HG03571 (cell line): ENCODE results near the gene UBA1.

Source experiments
- ATAC-seq: cut with Tn5 transposase; IDR thresholded peaks from one replicate; pipeline ENCODE4 v1.9.1; 2021; ENCODE audit not compliant: unreplicated experiment

Gene UBA1

DNA sequence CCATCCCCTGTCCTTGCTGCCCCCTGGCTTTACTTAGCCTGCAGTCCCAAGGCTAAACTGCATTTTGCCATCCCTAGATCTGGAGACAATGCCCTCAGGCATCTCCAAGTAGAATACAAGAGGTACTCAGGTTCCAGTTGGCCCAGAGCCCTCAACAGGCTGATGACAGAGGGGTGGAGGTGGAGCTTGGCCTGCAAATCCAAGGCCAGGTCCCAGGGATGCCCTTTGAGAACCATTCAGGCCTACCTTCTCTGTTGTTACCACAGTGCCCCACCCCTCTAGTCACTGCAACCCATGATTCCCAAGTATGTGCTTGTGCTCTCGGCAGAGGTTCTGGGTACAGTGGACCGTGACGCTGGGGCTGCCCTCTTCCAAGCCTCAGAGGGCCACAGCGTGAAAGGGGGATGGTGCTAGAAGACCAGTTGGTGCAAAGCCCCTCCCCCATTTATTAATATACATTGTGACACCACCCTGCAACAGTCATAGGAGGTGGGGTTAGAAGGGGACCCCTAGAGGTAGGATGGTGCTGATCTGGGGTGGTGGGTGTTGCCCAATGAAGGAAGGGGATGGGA is 6.4 kb upstream of the UBA1 start:
- ATAC-seq = no peak

DNA sequence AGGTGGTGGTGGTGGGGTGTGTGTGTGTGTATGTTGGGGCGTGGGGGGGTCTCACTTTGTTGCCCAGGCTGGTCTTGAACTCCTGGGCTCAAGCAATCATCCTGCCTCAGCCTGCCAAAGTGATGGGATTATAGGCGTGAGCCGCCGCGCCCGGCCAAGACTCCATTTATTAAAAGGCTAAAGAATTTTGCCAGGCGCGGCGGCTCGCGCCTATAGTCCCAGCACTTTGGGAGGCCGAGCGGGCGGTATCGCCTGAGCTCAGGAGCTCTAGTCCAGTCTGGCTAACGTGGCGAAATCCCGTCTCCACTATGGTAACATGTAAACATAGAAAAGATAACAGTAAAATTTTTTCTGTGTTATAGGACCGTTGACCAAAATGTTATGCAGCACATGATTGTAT is 3.7 kb upstream of the UBA1 start:
- no peak for ATAC-seq

DNA sequence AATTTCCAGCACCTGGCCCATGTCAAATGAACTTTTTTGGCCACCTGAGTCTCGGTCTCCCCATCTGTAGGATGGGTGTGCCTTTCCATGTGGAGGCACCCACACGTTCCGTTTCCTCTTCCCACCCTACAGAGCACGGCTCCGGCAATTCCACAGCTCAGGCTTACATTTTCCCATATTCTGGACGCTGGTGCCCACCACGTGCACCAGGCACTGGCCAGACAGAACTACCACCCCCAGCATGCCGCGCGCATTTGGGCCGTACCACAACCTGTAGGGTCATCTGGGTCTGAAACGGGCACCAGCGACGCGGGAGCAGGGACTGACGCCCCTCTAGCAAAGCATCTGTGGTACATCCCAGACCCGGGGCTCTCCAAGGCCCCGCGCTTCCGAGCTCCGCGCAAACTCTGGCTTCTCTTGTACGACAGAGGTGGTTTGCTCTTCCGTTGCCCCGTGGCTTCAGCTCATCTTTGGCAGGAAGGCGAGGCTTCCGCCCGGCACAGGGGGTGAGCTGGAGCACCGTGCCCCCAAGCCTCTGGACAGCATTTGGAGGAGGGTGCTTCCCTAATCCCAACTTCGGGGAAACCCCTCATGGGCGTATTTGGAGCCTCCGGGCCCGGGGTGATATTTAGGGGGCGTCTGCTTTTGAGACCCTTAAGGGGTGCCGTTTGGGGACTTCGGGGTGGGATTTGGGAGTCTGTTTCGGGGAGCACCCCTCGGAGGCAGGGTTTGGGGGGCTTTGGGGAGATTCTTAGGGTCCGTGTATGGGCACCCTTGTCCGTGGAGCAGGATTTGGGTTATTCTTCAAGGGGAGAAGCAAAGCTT is 3.0 kb upstream of the UBA1 start:
- ATAC-seq = peak; percentile 50

DNA sequence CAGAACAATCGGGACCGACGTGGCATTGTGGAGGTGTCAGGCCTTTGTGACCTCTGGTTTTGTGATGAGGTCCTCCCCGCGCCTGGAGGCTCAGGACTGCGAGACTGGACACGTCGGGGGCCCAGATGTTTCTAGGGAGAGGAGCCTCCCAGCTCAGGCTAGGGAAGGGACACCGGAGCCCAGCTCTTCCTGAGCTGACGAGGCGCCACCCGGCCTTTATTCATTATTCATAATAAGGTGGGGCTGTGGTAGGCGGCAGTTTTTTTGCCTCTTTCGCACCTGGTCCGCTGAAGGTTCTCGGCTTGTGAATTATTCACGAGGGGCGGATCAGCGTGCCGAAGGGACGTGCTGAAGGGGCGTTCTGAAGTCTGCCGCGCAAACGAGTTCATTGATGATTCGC is 2.3 kb upstream of the UBA1 start:
- ATAC-seq = no peak

DNA sequence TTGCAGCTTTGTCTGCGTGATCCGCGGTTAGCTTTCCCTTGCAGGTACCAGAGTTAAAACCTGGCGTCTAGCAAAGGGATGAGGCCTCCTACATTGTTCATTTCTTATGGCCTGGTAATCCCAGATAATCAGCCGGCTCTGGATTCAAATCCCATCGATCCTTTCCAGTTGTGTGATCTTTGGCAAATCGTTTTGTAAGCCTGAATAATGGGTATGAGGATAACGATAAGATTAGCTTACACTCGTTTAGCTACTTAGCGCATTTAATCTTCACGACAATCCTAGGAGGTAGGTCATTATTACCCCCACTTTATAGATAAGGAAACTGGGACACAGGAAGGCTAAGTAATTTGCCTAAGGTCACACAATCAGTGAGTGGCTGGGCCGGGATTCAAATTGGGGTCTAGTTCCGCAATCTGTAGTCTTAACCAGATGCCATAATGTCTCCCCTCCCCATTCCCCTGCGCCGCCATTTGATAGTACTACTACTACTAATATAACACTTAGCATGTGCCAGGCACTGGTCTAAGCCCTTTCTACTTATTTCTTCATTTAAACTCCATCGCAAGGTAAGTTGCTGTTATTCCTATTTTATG is 1.7 kb upstream of the UBA1 start:
- ATAC-seq = no peak

DNA sequence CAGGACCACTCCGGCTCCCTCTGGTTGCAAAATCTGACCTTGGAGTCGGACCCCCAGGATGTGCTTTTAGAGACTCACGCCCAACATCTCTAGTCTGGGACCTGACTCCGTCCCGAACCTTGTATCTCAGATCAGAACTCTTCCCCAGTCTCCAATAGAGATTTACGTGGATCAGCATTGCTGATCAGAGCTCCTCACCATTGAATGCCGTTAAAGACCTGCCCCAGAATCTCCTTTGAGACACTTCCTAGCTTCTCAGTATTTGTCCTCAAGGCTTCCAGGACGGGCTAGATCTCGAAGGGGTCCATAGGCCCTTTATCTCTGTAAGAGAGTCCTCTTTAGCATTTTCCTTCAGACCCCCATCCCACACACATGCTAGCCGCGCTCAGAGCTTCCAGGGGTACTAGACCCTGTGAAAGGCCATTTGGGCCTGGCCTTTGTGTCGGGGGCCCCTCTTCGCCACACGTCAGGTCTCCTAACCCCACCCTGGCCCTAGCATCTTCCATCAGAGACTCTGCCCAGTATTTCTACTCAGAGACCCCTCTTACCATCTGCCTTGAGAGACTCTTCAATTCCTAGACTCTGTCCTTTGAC is 662 bp downstream of the UBA1 start:
- ATAC-seq = no peak

DNA sequence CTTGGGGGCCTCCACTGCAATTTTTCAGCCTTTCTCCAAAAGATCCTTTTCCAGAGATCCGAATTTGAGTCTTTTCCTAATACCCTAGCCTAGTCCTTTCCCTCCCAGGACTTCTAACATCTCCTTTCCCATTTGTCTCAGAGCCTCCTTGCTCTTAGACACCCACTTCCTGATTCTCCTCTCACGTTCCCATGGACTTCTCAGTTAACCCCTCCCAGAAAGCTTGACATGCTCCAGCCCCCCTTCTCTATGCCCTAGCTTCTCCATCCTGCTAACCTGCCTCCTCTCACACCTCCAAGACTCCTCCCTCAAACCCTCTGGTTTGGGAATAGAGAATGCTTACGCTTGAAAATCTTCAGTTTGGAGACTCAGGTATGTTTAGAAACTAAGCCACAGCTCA is 2.5 kb downstream of the UBA1 start:
- no peak for ATAC-seq

DNA sequence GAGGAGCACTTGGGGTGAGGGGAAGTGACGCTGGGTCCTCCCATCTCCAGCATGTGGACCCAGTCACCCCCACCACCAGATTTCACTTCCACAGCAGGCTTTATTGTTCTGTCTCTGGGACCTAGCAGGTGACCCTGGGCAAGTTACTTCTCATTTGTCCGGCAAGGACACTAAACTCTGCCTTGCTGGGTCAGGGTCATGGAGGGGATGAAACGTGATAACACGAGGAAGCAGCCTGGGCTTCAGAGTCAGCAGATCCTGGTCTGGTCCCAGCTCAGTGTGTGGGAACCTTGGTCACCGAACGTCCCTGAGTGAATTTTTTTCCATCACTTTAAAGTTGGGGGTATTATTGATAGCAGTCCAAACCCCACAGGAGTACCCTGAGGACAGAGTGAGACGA is 3.9 kb downstream of the UBA1 start:
- no peak for ATAC-seq

DNA sequence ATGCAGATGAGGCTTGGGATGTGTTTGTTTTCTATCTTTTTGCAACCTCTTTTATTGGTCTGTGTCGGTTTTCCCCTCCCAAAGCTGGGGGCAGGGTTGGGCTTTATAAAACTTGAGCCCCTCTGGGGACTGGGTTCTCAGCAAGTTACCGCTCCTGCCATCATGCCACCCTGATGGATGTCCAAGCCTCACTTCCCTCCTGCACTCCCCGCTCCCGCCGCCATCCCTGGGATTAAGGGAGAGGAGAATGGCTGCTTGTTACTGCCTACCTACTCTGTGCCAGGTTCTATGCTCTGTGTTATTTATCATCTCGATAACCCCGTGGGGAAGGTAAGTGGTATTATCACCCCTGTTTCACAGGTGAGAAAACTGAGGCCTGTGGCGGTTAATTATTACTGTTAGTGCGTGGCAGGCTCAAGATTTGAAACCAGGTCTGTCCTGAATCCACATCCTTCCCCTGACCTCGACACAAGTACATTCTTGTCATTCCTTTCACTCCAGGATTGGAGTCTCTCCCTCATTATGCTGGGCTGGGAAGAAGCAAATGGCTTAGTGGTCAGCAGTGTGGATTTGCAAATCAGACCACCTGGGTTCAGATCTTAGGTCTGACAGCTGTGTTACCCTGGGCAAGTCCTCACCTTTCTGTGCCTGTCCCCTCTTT is 4.5 kb downstream of the UBA1 start:
- ATAC-seq = no peak

DNA sequence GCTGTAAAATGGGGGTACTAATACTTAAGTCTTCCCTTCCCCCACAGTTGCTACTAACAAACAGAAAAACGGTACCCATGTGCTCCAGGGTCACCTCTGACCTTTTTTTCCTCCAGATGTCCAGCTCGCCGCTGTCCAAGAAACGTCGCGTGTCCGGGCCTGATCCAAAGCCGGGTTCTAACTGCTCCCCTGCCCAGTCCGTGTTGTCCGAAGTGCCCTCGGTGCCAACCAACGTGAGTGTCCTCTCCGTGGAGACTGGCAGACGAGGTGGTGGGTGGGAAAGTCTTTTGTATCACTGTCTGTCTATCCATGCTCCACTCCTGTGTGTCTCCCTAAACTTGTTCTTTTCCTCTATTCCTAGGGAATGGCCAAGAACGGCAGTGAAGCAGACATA is 5.1 kb downstream of the UBA1 start:
- ATAC-seq = no peak

DNA sequence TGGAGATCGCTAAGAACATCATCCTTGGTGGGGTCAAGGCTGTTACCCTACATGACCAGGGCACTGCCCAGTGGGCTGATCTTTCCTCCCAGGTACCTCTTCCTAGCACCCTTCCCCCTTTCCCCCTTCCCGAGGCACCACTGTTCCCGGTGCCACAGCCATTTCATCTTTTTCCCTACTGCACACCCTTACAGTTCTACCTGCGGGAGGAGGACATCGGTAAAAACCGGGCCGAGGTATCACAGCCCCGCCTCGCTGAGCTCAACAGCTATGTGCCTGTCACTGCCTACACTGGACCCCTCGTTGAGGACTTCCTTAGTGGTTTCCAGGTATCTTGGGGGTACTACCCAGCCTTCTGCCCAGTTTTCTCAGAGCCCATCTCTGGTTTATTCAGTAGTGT is 5.7 kb downstream of the UBA1 start:
- ATAC-seq = no peak

DNA sequence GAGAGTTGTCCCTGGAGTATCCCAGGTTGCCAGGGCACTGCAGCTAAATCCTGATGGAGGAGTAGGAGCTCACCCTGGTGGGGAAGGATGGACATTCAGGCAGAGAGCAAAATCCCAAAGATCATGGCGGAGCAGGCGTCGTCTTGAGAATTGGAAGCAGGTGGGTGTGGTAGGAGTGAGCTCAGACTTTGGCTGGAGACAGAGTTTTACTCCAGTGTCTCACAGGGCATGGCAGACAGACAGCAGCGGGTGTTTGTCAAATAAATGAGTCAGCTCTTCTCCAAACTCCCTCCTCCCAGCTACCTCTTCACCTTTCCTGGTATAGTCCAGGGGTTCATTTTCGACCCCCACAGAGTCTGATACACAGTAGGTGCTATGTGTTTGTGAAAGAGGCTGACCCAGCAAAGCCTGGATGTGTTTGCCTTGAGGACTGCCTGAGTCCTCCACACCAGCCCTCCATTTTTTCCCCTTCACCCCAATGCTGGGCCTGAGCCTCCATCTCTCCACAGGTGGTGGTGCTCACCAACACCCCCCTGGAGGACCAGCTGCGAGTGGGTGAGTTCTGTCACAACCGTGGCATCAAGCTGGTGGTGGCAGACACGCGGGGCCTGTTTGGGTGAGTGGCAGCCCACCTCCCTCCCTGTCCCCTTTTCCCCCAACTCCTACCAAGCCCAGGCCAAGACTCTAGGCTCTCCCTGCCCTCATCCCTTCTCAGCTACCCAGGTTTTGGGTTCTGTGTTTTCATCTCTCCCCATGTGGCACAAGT is 6.9 kb downstream of the UBA1 start:
- ATAC-seq = no peak

DNA sequence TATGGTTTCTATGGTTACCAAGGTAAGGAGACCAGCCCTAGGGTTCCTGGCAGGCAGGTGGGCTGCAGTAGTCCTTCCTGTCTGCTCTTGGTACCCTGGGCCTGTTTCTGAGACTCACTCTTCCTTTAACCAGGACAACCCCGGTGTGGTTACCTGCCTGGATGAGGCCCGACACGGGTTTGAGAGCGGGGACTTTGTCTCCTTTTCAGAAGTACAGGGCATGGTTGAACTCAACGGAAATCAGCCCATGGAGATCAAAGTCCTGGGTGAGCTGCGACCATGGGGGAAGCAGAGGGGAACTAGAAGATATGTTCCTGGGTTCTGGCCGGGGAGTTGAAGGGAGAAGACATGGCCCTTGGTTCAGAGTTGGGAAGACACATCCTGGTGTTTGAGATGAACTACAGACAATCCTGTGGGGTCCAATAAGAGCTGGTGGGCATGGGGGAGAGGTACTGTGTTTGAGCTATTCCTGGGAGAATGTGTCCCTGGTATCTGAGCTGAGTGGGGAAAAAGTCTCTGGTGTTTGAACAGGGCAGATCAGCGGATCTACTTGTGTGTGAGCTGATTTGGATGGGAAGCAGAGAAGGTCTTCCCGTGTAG is 7.8 kb downstream of the UBA1 start:
- no peak for ATAC-seq

DNA sequence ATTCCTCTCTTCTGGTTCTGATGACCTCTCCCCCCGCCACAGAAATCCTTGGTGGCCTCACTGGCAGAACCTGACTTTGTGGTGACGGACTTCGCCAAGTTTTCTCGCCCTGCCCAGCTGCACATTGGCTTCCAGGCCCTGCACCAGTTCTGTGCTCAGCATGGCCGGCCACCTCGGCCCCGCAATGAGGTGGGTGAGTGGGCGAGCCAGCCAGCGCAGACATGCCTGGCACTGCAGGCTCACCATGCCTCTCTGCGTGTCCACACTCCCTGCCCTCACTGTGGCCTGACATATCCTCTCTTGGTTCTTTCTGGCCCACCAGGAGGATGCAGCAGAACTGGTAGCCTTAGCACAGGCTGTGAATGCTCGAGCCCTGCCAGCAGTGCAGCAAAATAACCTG is 8.7 kb downstream of the UBA1 start:
- ATAC-seq = no peak

DNA sequence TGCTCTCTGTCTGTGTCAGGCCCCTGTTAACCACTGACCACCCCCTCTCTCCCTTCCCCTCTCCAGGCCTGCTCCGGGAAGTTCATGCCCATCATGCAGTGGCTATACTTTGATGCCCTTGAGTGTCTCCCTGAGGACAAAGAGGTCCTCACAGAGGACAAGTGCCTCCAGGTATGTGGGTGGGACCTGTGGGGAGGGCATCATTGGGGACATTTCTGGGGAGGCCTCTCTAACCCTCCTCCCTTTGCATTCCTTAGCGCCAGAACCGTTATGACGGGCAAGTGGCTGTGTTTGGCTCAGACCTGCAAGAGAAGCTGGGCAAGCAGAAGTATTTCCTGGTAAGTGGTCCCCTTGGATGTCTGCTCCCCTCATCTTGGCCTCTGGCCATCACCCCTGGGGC is 9.2 kb downstream of the UBA1 start:
- ATAC-seq = no peak

DNA sequence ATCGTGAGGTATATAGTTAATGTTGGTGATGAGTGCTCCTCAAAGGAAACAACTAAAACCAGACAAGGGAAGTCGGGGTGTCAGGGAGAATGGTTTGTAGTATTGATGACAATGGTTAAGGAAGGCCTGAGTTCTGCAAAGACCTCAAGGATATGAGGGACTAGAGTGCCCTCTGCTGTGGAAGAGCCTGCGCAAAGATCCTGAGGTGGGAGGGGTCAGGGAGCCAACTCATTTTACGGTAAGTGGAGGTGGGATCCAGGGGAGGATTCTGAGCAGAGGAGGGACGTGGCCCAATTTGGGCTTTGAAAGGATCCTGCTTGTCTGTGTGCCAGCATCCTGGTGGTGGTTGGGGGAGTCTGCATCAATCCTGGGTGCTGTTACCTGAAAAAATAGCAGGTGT is 11.3 kb downstream of the UBA1 start:
- ATAC-seq = no peak

DNA sequence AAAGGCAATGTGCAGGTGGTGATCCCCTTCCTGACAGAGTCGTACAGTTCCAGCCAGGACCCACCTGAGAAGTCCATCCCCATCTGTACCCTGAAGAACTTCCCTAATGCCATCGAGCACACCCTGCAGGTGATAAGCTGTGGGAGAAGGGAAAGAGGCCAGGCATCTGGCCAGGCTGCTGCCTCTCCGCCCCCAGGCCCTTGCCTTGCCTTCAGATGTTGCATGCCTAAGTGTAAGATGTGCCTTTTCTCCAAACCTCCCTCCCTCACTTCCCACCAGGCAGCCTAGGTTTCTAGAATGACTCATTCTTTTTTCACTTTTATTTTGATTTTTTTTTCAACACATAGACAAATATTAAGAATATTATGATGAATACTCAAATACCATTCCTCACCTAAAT is 12.7 kb downstream of the UBA1 start:
- ATAC-seq = no peak

DNA sequence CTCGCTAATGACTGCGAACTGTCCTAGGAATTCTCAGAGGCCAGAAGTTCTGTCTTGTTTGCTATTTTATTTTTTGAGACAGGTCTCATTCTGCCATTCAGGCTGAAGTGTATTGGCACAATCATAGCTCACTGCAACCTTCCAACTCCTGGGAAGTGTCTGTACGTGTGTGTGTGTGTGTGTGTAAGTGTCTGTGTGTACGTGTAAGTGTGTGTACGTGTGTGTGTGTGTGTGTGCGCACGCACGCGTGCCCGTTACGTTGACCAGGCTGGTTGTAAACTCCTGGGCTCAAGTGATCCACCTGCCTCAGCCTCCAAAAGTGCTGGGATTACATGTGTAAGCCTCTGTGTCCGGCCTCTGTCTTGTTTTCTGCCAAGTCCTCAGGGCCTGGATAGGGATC is 14.5 kb downstream of the UBA1 start:
- ATAC-seq = no peak

DNA sequence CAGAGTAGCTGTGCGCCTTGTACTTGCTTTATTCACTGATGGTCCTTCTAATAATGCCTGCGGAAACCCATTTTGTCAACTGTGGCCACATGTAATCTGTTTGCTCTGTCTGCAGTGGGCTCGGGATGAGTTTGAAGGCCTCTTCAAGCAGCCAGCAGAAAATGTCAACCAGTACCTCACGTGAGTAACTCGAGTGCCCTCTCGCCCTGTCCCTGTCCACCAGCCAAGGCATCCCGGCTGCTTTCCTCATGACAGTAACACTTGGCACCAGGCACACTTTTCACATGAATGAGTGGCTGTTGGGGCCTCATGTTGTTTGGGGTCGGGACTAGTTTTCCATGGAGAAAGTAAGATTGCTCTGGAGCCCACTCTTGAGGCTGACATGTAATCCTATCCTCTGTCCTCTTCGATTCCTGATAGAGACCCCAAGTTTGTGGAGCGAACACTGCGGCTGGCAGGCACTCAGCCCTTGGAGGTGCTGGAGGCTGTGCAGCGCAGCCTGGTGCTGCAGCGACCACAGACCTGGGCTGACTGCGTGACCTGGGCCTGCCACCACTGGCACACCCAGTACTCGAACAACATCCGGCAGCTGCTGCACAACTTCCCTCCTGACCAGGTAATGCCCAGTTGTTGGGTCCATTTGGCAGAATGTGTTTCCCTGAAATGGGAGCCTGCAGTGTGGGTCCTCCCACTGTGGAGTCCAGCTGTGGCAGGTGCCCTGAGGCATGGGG is 16.0 kb downstream of the UBA1 start:
- no peak for ATAC-seq
